Keratinocyte (primary cell): ENCODE results near the gene TMEM259.

ENCODE experiments used
- CTCF ChIP-seq, 3 experiments: IDR thresholded peaks in 1 of 3; conservative IDR thresholded peaks in 1 of 3; optimal IDR thresholded peaks in 1 of 3; 2 replicates in 2 of 3; 3 replicates in 1 of 3; pipeline versions ENCODE3 to v1.5.1; 2011; ENCODE audit warnings: low read length in 3 of 3, mild to moderate bottlenecking in 3 of 3, moderate library complexity in 2 of 3, control low read depth in 1 of 3, inconsistent platforms in 1 of 3; ENCODE audit not compliant: insufficient read depth in 2 of 3; ENCODE audit errors: extremely low read depth in 1 of 3
- EZH2 ChIP-seq: IDR thresholded peaks from one replicate; pipeline ENCODE4 v1.6.1; 2012; ENCODE audit warnings: inconsistent platforms, mild to moderate bottlenecking, low read length, moderate library complexity

- TF ChIP-seq CTCF (optimal IDR thresholded peaks at IDR 0.05 in 1 of 3, IDR thresholded peaks at IDR 0.05 in 1 of 3, conservative IDR thresholded peaks at IDR 0.05 in 1 of 3; ENCODE audit: extremely low read depth in 1 of 3, insufficient read depth in 2 of 3, low read length in 3 of 3) (no peak), EZH2 (no peak)
These were observed 25.7 kb downstream of the TMEM259 start for GRCh38 chr19:995051-995827.
